HG02678 (cell line): ENCODE data around the gene DYNLT5.

Experiments used
- ATAC-seq: cut with Tn5 transposase; IDR thresholded peaks from one replicate; pipeline ENCODE4 v1.9.1; 2021; ENCODE audit warnings: mild to moderate bottlenecking, moderate library complexity; ENCODE audit not compliant: unreplicated experiment

The DYNLT5 gene

DNA sequence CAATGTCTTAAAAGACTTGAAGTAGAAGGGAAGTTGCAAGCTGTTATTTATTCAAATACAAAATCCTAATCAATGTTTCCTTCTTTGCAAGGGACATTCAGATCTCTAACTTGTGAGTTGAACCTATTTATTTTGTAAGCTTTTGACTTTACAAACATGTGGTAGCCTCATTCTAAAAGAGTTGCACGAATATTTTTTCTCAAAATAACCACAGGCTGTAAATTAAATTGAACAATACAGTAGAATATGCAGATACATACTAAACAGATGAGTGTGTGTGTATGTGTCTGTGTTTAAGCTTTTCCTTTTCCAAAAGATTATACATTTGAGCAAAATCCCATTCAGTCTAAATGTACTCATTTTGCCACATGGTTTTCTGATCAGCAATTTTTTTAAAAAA, 4.8 kb upstream of the DYNLT5 start:
- no peak for ATAC-seq

- no peak for ATAC-seq
These were observed 1.7 kb upstream of the DYNLT5 start for GRCh38 chr1:66750577-66750976.

- no peak for ATAC-seq
These were observed 1.1 kb upstream of the DYNLT5 start for GRCh38 chr1:66751160-66751559.

- no peak for ATAC-seq
These were observed 562 bp downstream of the DYNLT5 start for GRCh38 chr1:66752671-66753371.

DNA sequence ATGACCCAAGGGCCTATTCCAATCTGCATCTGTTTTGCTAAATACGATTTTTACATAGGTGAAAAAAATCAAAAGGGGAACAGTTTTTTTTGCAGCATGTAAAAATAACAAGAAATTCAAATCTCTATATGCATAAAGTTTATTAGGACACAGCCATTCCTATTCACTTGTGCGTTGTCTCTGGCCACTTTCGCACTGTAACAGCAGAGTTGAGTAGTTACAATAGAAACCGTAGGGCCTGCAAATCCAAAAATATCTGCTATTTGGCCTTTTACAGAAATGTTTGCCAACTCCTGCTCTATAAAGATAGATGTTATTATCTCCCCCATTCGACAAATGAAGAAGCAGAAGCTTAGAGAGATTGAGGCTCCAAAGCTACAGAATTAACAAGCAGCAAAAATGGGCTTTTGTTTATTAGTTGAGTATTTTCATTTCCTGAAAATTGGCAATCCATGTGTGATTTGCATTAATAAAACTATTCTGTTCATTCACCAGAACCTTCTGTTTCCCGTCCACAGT, 5.5 kb downstream of the DYNLT5 start:
- ATAC-seq = no peak

DNA sequence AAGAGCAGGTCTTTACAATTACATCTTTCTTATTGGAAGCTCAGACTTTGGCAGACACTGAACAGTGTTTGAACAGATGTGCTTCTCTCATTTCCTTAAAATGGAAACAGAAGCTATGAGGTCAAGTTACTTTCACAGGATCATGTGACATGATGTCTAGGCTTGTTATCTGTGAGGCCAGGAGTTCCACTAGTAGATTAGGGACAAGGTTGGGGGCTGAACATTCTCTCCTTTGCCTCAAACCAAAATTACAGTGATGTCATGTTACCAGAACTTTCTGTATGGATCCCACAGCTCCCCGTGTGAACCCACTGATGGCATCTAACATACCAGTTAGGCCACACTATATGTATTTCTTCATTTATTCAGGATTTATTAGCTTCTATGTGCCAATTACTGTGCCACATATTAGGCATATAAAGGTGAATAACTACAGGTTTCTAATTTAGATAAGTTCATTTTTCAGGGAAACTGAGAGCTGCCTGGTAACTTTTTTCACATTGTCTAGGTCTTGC, 6.0 kb downstream of the DYNLT5 start:
- ATAC-seq = peak; percentile 100

- no peak for ATAC-seq
These were observed 8.2 kb downstream of the DYNLT5 start for GRCh38 chr1:66760506-66760905.

GRCh38 chr1:66761221-66761620, 9.0 kb downstream of the DYNLT5 start:
- no peak for ATAC-seq

- ATAC-seq = peak; percentile 69
These were observed 12.8 kb downstream of the DYNLT5 start for GRCh38 chr1:66764994-66765578.

DNA sequence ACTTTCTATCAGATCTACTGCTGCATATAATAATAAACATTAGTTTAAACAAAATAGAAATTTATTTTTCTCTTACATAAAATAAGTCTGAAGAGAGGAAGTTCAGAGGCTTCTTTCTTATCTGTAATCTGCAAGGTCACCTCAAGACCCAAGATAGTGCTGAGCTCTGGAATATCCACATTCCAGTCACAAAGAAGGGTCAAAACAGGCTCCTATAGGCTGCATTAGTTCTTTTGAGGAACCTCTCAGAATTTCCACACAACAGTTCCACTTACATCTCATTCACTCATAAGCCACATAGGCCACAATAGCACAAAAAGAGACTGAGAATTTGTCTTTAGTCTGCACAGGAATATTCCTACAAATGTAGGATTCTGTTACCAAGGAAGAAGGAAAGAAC, 15.4 kb downstream of the DYNLT5 start:
- ATAC-seq = no peak

GRCh38 chr1:66768965-66769364, 16.7 kb downstream of the DYNLT5 start:
- ATAC-seq = no peak

DNA sequence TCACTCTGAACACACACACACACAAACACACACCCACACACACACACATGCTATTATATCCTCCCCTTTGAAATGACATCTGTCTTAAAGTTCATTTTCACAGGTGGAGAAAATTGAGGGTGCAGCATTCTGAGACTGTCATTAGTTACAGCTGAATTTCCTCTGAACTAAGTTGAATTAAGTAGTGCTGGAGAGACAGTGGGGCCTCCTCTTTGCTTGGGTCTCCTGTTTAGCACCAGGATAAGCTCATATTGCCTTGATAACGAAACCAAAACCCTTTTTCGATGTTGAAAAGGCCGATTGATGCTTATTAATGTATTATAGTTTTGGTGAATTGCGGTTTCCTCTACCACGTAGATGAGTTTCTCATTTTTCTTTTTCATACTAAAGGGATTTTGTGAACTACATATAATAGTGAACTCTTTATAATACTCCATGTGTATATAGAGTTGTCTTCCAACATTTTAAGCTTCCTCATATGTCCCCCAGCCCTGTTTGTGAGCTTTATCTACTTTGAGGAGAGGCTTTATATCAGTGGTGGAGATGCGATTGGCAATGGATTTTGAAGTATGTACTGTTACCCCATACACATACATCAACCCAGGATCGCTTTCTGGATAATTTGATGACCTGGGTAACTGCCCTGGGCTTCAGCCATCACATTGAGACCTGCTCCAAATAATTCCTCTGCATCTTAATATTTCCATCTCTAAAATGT, 17.4 kb downstream of the DYNLT5 start:
- ATAC-seq = no peak

DNA sequence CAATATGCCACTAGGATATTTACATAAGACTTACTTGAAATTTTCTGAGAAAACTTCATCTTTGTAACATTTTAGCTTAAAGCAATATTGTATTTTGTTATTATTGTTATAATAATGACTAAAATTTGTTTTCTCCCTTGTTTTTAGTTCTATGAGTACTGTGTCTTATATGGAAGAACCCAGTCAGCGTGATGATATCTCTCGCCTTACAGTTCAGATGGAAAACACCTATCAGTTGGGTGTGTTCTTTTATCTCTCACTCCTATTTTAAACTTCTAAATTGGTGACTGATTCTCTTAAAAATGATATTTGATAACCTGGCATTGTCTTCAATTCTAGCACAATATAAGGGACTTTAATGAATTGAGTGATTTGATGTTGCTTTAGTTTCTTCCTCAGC, 18.0 kb downstream of the DYNLT5 start:
- no peak for ATAC-seq

DNA sequence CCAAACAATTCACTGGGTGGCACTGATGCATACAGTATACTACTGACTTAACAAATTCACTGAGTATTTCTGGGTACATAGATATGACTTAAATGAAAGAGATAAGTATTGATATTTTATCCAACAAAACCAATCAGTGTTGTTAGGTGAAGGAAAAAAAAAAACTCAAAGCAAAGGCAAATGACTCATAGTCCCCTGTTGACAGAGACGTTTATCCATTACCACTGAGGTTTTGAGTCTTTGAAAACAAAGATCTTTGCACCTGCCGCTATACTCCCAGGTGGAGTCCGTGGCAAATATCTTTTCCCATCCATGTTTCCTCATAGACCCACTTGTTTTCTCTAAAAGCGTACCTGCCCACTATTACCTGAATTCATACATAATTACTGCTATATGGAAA, 18.4 kb downstream of the DYNLT5 start:
- ATAC-seq = no peak

GRCh38 chr1:66773227-66773626, 21.0 kb downstream of the DYNLT5 start:
- no peak for ATAC-seq

GRCh38 chr1:66774438-66774837, 22.2 kb downstream of the DYNLT5 start:
- ATAC-seq = no peak

DNA sequence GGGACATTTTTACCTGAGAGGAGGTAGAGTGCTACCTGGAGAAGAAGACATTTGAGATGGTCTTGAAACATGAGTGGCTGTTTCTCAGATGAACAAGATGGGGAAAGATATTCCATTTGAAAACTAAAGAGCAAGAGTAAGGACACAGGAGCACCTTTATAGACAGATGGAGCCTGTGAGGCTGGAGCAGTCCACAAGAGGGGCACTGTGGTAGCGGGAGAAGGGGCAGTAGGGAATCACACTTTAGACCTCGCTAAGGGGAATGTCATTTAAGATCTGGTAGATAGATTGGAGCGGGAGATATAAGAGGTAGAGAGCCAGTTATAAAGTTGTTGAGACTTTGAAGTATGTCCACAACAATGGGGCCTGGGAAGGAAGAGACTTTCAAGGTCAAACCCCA, 23.4 kb downstream of the DYNLT5 start:
- no peak for ATAC-seq

- no peak for ATAC-seq
These were observed 25.6 kb downstream of the DYNLT5 start for GRCh38 chr1:66777831-66778230.

DNA sequence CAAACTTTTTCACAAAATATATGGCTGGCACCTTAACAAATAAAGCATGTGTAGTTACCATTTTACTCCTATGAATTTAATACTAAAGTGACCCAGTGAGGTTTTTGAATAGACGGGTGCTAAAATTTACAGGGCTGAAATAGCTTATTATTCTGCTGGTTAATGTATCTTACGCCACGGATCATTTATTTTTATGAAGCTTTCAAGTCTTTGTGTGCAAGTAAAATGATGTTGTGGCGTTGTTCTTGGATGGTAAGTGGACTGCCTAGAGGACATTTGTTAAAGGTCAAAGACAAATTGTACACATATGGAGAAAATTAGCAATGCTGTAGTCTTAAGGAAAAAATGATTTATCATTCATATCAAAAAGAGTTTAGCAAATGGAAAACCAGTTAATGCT, 26.0 kb downstream of the DYNLT5 start:
- no peak for ATAC-seq

DNA sequence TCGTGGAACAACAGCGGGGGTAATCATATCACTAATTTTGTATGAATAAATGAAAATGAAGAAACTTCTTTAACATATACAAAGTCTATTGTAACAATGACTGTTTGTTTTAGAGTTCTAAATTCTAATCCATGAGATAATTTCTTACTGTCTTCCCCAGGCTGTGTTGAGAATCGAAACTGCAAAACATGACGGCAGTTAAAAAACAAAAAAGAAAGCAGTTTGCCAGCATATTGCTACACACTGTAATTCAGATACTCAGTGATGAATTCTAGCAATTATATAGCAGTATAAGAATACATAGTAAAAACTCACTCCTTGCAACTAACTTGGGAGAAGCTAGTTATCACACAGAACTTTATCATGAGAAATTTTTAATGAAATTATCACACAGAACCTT, 26.7 kb downstream of the DYNLT5 start:
- ATAC-seq = no peak

DNA sequence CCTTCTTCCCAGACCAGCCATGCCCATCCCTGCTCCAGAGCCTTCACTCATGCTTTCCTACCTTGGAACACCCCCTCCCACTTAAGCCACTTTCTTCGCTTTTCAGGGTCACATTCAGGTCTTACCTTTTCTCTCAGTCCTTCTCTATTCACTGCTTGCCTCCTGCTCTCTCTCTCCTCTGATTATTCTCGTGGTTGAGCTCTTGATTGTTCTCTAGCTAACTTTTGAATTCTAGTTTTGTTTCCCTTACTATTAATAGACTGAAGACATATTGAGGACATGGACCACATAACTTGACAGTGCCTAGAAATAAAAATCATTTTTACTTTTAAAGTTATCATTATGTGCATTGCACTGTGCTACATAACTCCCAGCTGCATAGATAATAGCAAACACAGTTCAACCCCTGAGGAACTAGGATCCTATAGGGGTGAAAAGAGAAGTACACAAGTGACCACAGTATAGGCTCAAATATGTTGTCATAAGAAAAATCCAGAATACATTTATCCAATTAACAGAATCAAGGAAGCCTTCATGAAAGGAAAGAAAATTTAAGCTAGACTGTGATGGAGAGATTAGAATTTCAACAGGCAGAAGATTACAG, 27.3 kb downstream of the DYNLT5 start:
- no peak for ATAC-seq
